Choroid plexus epithelial cell (primary cell): ENCODE results near the gene SHCBP1L.

Experiments used
- DNase-seq: peaks from one replicate; pipeline ENCODE4 v3.0.0-alpha.2; 2010; ENCODE audit warnings: low read depth
- H3K4me3 ChIP-seq: 2 replicates; pipeline ENCODE4 v1.5.1; 2011; ENCODE audit warnings: low read depth, mild to moderate bottlenecking, control low read depth, low read length, moderate library complexity
- TF ChIP-seq, protein P1 (sequence below): conservative IDR thresholded peaks from 2 replicates; pipeline ENCODE4 v1.5.1; 2011; ENCODE audit warnings: low read depth, mild to moderate bottlenecking, control low read depth, inconsistent platforms, low read length, moderate library complexity

The SHCBP1L gene

DNA sequence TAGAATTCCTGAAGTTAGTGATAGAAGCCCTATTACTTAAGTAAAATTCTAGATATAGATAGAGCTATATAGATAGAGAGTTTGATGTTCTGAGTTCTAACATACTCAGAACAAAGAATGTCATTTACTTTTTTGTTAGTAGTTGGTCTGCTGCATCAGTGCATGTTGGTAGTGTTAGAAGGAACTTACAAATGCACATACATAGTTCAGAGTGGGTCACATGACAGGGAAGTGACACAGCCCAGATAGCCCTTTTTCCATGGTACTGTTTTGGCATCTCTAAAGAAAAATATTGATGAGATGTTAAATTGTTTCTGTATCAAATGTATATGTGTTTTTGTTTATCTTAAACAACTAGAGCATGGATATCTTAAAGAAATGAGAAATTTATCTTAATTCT lies 68.1 kb downstream of the SHCBP1L start:
- no peak overlapping the region for H3K4me3 ChIP-seq
- TF ChIP-seq, protein P1, sequence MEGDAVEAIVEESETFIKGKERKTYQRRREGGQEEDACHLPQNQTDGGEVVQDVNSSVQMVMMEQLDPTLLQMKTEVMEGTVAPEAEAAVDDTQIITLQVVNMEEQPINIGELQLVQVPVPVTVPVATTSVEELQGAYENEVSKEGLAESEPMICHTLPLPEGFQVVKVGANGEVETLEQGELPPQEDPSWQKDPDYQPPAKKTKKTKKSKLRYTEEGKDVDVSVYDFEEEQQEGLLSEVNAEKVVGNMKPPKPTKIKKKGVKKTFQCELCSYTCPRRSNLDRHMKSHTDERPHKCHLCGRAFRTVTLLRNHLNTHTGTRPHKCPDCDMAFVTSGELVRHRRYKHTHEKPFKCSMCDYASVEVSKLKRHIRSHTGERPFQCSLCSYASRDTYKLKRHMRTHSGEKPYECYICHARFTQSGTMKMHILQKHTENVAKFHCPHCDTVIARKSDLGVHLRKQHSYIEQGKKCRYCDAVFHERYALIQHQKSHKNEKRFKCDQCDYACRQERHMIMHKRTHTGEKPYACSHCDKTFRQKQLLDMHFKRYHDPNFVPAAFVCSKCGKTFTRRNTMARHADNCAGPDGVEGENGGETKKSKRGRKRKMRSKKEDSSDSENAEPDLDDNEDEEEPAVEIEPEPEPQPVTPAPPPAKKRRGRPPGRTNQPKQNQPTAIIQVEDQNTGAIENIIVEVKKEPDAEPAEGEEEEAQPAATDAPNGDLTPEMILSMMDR: no peak
- DNase-seq: no peak

DNA sequence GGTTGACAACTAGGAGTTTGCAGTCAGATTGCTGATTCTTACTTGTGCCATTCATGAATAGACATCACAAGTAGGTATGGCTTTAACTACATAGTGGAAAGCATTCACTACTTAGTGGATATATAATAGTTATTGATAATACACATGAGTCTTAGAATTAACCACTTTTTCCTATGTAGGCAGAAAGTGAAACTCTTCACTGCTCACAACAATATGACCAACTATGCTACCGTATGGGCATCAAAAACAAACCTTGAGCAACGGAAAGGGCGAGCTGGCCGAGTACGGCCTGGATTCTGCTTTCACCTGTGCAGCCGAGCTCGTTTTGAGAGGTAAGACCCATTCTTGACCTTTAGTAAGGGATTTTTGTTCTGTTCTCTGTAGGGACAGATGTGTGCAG lies 75.1 kb downstream of the SHCBP1L start:
- TF ChIP-seq, protein P1: no peak
- H3K4me3 ChIP-seq: no peak overlapping the region
- DNase-seq: no peak

DNA sequence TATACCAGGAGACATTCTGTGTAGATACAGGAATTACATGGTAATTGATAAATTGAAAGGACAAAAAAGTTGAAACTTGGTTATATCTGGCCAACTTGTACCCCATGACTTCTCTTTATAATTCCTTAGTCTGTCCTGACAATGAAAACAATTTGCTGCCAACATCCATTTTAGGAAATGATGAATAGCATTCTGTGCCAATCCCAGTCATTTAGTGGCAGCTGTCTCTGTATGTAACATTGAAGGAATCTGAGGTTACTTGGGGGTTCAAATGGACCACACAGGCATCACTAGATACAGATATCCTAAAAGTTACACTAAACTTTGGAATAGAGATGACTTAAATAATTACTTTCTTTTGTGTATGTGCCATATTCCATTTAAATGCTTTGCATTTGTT lies 75.6 kb downstream of the SHCBP1L start:
- no peak for DNase-seq
- TF ChIP-seq, protein P1: no peak
- H3K4me3 ChIP-seq: no peak overlapping the region

DNA sequence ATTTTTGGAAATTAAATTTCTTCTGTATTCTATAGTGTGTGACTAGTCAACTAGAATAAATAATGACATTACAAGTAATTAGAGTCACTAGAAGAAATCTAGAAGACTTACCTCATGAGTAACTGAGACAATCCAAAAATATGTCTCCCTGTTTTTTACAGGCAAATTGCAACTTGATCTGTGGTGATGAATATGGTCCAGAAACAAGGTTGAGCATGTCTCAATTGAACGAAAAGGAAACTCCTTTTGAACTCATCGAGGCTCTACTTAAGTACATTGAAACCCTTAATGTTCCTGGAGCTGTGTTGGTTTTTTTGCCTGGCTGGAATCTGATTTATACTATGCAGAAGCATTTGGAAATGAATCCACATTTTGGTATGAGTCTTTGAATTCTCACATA lies 77.1 kb downstream of the SHCBP1L start:
- DNase-seq: no peak
- TF ChIP-seq, protein P1: no peak
- H3K4me3 ChIP-seq: no peak overlapping the region

DNA sequence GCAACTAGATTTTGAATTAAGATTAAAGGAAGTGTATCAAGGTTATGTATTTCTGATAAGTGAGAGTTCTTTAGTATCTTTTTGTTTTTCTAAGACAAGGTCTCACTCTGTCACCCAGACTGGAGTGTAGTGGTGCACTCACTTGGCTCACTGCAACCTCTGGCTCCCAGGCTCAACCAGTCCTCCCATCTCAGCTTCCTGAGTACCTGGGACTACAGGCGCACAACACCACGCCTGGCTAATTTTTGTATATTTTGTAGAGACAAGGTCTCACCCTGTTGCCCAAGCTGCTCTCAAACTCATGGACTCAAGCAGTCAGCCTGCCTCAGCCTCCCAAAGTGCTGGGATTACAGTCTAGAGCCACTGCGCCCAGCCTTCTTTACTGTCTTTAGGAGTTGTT lies 80.1 kb downstream of the SHCBP1L start:
- no peak overlapping the region for H3K4me3 ChIP-seq
- no peak for DNase-seq
- TF ChIP-seq, protein P1: no peak

DNA sequence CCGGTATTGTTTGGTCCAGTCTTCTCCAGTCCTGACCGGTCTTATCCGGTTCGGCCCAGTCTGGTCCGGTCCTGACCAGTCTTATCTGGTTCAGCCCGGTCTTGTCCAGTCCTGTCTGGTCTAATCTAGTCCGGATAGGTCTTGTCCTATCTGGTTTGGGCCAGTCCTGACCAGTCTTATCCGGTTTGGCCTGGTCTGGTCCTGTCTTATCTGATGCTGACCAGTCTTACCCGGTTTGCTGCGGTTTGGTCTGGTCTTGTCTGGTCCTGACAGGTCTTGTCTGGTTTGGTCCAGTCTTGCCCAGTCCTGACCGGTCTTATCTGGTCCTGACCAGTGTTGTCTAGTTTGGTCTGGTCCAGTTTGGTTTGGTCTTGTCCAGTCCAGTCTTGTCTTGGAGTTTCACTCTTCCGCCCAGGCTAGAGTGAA lies 83.7 kb downstream of the SHCBP1L start:
- TF ChIP-seq, protein P1: no peak
- no peak for DNase-seq
- H3K4me3 ChIP-seq: no peak overlapping the region

DNA sequence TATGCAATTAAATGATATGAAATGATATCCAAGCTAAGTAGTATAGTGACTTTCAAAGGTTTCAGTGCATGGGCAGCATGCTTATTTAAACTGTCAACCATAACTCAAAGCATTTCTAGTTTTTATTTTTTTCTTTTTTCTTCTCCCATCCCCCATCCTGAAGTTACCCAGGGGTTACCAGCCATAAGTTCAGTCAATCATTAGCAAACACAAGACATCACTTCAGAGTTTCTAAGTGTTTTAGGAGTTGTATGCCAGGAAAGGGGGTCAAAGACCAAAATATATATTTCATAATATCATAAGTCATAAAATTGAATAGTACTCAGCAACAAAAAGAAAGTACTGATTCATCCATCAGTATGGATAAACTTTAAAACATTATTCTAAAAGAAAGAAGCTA lies 85.1 kb downstream of the SHCBP1L start:
- TF ChIP-seq, protein P1: no peak
- no peak overlapping the region for H3K4me3 ChIP-seq
- DNase-seq: no peak
